Measurements from ENCODE around the gene CLMP. TPM values are rescaled to one million over a fixed set of nuclear protein-coding genes. Genes with fewer than 3 reads are reported as not detected.

The CLMP gene
- polyA plus RNA-seq, 6 donors from 2014 or later: 0.20 to 0.38 (median 0.31) TPM; not detected in 3

- ATAC-seq (ENCODE audit: low read depth in 2 of 2) (no peak), DNase-seq (no peak)
- H3K4me3 Mint-ChIP-seq: no peak overlapping the region
- H3K9me3 Mint-ChIP-seq: peaks cover 0 to 7% (median 0%) of the 10 kb centered on the region in 7 donors
- H3K27ac Mint-ChIP-seq: peak overlapping the region in 1 of 6 donors; percentile 30
- peaks cover 0 to 3% (median 0%) of the 10 kb centered on the region in 3 donors for H3K4me1 Mint-ChIP-seq
- H3K27me3 Mint-ChIP-seq: peaks cover 20 to 44% (median 43%) of the 10 kb centered on the region in 3 donors
- no peaks in the 10 kb centered on the region for H3K36me3 Mint-ChIP-seq
Observed at GRCh38 chr11:123181075-123181474, 14.0 kb downstream of the CLMP start.

DNA sequence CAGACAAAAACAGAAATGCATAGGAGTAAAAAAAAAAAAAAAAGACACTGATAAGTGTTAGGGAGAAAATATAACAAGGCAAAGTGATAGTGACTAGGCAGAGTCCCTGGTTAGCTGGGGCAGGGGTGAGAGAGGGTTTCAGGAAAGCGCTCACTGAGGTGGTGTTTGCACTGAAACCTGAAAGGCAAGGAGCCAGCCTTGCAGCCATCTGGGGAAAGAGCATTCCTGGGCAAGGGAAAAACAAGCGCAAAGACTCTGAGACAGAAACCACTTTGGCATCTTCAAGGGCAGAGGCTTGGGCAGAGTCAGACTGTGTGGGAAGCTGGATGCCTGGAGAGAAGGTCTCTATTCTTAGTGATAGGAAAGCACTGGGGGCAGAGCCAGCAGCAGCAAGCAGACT lies 14.5 kb downstream of the CLMP start:
- no peak for ATAC-seq (ENCODE audit: low read depth in 2 of 2)
- H3K36me3 Mint-ChIP-seq: no peaks in the 10 kb centered on the region

DNA sequence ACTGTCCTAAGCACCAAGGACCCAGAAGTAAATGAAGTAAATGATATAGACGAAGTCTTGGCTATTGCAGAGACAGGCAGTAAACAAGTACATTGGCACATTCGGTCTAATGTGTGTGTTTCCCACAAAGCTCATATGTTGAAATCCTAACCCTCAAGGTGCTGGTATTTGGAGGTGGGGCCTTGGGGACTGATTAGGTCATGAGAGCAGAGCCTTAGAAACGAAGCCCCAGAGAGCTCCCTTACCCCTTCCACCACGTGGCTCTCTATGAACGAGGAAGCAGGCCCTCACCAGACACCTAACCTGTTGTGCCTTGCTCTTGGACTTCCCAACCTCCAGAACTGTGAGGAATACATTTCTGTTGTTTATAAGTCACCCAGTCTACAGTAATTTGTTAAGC lies 14.9 kb downstream of the CLMP start:
- Mint-ChIP-seq H3K27ac (no peak overlapping the region), H3K36me3 (no peaks in the 10 kb centered on the region), H3K4me3 (no peak overlapping the region), H3K9me3 (peaks cover 0 to 7% (median 0%) of the 10 kb centered on the region in 7 donors), H3K27me3 (peaks cover 15 to 39% (median 39%) of the 10 kb centered on the region in 3 donors), H3K4me1 (peaks cover 0 to 3% (median 0%) of the 10 kb centered on the region in 3 donors)
- DNase-seq (no peak), ATAC-seq (ENCODE audit: low read depth in 2 of 2) (no peak)

More for the DNA sequence above, 14.5 kb downstream of the CLMP start:
- Mint-ChIP-seq H3K4me3 (peak overlapping the region in 1 of 8 donors; percentile 30), H3K4me1 (peaks cover 0 to 3% (median 0%) of the 10 kb centered on the region in 3 donors), H3K27ac (peak overlapping the region in 1 of 6 donors; percentile 63), H3K9me3 (peaks cover 0 to 7% (median 0%) of the 10 kb centered on the region in 7 donors), H3K27me3 (peaks cover 15 to 43% (median 43%) of the 10 kb centered on the region in 3 donors)
- no peak for DNase-seq

DNA sequence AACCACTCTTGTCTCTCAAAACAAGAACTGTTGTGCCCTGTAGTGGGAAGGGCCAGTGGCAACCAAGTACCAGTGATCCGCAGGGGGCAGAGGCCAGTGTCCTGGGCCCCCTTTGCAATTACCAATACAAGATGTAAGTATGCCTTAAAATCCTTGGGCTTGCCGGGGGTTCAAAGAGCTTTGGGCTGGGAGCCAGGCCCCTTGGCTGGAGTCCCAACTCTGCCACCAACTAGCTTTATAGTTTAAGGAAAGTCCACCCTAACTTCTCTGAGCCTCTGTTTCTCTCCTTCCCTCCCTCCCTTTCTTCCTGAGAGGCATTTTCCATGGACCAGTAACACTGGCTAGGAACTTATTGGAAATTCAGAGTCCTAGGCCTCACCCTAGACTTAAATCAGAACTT lies 15.5 kb downstream of the CLMP start:
- Mint-ChIP-seq H3K4me1 (no peaks in the 10 kb centered on the region), H3K36me3 (no peaks in the 10 kb centered on the region), H3K4me3 (no peak overlapping the region), H3K27ac (no peak overlapping the region), H3K9me3 (peaks cover 0 to 7% (median 0%) of the 10 kb centered on the region in 7 donors), H3K27me3 (peaks cover 9 to 34% (median 33%) of the 10 kb centered on the region in 3 donors)
- DNase-seq: no peak
- ATAC-seq (ENCODE audit: low read depth in 2 of 2): no peak

DNA sequence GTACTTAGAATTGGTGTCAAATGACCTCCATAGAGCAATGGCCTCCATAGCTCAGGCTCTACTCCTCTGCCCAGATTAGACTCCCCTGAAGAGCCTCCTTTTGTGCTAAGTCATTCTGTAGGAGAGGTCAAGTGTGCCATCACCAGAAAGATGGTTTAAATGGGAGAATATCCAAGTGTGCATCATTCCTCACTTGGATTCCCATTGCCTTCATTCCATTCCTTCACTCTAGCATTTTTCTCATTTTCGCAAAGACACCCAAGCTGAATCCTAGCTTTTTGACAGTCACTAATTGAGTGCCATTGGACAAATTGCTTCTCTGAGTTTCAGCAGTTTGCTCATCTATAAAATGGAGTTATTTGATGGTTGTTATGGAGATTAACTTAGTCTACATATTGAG lies 16.9 kb downstream of the CLMP start:
- Mint-ChIP-seq H3K4me1 (no peaks in the 10 kb centered on the region), H3K27ac (no peak overlapping the region), H3K27me3 (peaks cover 6 to 29% (median 29%) of the 10 kb centered on the region in 3 donors), H3K36me3 (no peaks in the 10 kb centered on the region), H3K4me3 (no peak overlapping the region), H3K9me3 (peaks cover 0 to 7% (median 0%) of the 10 kb centered on the region in 7 donors)
- ATAC-seq (ENCODE audit: low read depth in 2 of 2) (no peak), DNase-seq (no peak)

DNA sequence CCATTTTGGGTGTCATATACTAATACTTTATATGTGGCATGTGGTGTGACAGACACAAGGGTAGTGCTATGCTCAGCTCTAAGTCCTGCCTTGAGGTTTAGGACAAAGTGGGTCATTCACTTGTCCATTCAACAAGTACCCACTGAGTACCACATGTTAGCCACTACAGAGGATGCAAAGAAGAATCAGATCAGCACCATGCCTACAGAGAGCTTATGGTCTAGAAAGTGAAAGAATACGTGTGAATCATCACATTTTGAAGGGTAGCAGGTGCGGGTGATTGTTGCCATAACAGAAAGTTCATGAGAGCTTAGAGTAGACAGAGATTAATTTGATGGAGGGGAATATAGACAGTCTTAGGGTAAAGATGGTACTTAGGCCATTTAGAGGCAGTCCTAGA lies 18.3 kb downstream of the CLMP start:
- Mint-ChIP-seq H3K27ac (no peak overlapping the region), H3K4me3 (no peak overlapping the region), H3K27me3 (peaks cover under 1 to 21% (median 17%) of the 10 kb centered on the region in 3 donors)

DNA sequence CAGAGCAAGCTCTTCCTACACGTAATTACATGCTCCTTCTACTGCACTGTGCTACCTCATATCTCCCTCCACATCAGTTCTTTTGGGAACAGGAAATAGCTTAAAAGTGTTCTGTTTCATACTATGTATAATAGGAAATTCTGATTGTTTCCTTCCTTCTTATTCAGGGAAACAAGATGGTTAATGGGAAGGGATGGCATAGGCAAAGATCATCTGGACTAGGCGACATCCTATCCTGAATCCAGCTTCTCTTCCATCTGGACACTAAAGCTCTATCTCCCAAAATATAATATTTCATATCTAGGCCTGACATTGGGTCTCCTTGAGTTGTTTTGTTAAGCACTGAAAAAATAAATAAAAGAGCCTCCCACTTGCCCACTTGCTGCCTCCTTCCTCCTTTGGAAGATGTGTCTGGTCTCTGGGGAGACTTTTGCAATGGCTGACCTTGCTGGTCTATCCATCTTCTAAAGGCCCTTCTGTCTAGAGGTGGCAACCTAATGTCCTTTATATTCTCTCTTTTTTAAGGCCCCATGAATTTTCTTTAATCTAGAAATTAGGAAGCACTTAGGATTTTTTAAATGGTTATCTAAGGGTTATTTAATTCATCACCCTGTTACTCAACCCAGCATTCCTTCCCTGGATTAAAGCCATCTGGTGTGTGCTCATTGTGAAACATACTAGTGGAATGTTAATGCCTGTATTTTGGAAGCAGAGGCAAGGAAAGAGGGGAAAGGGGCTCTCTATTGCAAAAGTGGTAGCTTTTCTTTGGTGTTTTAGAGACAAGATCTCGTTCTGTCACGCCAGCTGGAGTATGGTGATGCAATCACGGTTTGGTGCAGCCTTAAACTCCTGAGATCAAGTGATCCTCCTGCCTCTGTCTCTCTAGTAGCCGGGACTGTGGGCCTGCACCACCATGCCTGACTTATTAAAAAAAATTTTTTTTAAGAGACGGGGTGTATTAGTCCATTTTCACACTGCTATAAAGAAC lies 20.6 kb downstream of the CLMP start:
- Mint-ChIP-seq H3K27me3 (peaks cover 0 to 10% (median 9%) of the 10 kb centered on the region in 3 donors), H3K4me3 (no peak overlapping the region), H3K9me3 (peaks cover 0 to 2% (median 0%) of the 10 kb centered on the region in 7 donors), H3K27ac (no peak overlapping the region), H3K36me3 (no peaks in the 10 kb centered on the region), H3K4me1 (no peaks in the 10 kb centered on the region)
- ATAC-seq (ENCODE audit: low read depth in 2 of 2): no peak
- no peak for DNase-seq

More for the DNA sequence above, 18.3 kb downstream of the CLMP start:
- Mint-ChIP-seq H3K36me3 (no peaks in the 10 kb centered on the region), H3K9me3 (peaks cover 0 to 7% (median 0%) of the 10 kb centered on the region in 7 donors), H3K4me1 (no peaks in the 10 kb centered on the region)
- DNase-seq (no peak), ATAC-seq (ENCODE audit: low read depth in 2 of 2) (no peak)

DNA sequence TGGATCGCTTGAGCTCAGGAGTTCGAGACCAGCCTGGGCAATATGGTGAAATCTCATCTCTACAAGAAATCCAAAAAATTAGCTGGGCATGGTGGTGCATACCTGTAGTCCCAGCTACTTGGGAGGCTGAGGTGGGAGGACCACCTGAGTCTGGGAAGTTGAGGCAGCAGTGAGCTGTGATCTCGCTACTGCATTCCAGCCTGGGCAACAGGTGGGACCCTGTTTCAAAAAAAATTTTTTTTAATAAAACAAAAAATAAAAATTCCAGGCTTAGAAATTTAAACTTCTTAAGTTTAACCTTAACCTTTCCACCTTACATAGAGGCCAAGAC lies 21.2 kb downstream of the CLMP start:
- H3K36me3 Mint-ChIP-seq: no peaks in the 10 kb centered on the region
- no peaks in the 10 kb centered on the region for H3K9me3 Mint-ChIP-seq
- DNase-seq (no peak), ATAC-seq (ENCODE audit: low read depth in 2 of 2) (no peak)
- no peaks in the 10 kb centered on the region for H3K4me1 Mint-ChIP-seq
- H3K4me3 Mint-ChIP-seq: no peak overlapping the region
- H3K27ac Mint-ChIP-seq: no peak overlapping the region
- peaks cover 0 to 11% (median 7%) of the 10 kb centered on the region in 3 donors for H3K27me3 Mint-ChIP-seq

- Mint-ChIP-seq H3K36me3 (no peaks in the 10 kb centered on the region), H3K27me3 (peaks cover 0 to 17% (median 12%) of the 10 kb centered on the region in 3 donors), H3K27ac (no peak overlapping the region), H3K9me3 (no peaks in the 10 kb centered on the region), H3K4me3 (no peak overlapping the region), H3K4me1 (no peaks in the 10 kb centered on the region)
- DNase-seq (no peak), ATAC-seq (ENCODE audit: low read depth in 2 of 2) (no peak)
Observed at GRCh38 chr11:123173040-123173855, 21.8 kb downstream of the CLMP start.

DNA sequence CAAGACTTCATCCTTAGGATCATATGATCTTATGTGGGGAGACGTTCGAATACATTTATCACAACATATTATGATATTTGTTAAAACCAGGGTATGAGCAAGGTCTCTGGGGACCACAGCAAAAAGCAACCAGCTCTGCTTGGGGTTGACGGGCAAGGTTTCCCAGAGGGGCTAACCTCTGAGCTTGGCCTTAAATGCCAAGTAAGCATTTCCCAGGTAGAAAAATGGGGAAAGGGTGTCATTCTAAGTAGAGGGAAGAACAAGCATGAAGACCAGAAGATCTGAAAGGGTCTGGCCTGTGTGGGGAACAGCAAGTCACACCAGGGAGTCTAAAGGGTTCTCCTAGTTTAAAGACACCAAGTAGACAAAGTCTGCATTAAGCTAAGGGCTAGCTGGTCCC lies 24.1 kb downstream of the CLMP start:
- Mint-ChIP-seq H3K9me3 (no peaks in the 10 kb centered on the region), H3K4me1 (no peaks in the 10 kb centered on the region), H3K4me3 (no peak overlapping the region), H3K27me3 (peaks cover 3 to 12% (median 10%) of the 10 kb centered on the region in 3 donors), H3K27ac (peak overlapping the region in 1 of 6 donors; percentile 75), H3K36me3 (no peaks in the 10 kb centered on the region)
- ATAC-seq (ENCODE audit: low read depth in 2 of 2) (no peak), DNase-seq (no peak)

DNA sequence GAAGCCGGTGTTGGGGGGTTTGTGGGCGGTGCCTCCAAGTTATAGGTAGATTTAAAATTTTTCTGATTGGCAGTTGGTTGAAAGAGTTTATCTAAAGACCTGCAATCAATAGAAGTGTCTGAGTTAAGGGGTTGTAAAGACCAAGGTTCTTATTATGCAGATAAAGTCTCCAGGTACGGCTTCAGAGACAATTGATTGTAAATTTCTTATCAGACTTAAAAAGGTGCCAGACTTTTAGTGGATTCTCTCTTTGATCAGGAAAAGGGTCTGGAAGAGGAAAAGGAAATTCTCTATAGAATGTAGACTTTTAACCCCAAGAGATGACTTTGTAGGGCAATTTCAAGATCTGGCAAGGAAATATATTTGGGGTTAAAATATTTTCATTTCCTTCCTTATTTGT lies 25.2 kb downstream of the CLMP start:
- no peak for DNase-seq
- Mint-ChIP-seq H3K4me1 (no peaks in the 10 kb centered on the region), H3K9me3 (no peaks in the 10 kb centered on the region), H3K36me3 (no peaks in the 10 kb centered on the region), H3K27me3 (peaks cover 3 to 12% (median 10%) of the 10 kb centered on the region in 3 donors), H3K27ac (no peak overlapping the region), H3K4me3 (no peak overlapping the region)
- ATAC-seq (ENCODE audit: low read depth in 2 of 2): no peak

- no peak for ATAC-seq (ENCODE audit: low read depth in 2 of 2)
- DNase-seq: no peak
- H3K27ac Mint-ChIP-seq: no peak overlapping the region
- peaks cover 3 to 12% (median 10%) of the 10 kb centered on the region in 3 donors for H3K27me3 Mint-ChIP-seq
- H3K36me3 Mint-ChIP-seq: no peaks in the 10 kb centered on the region
- no peak overlapping the region for H3K4me3 Mint-ChIP-seq
- H3K4me1 Mint-ChIP-seq: no peaks in the 10 kb centered on the region
- no peaks in the 10 kb centered on the region for H3K9me3 Mint-ChIP-seq
Observed at GRCh38 chr11:123168955-123169484, 26.0 kb downstream of the CLMP start.

GRCh38 chr11:123168241-123168640 lies 26.8 kb downstream of the CLMP start:
- DNase-seq (no peak), ATAC-seq (ENCODE audit: low read depth in 2 of 2) (no peak)
- Mint-ChIP-seq H3K27ac (no peak overlapping the region), H3K4me1 (no peaks in the 10 kb centered on the region), H3K4me3 (no peak overlapping the region), H3K27me3 (peaks cover 3 to 12% (median 10%) of the 10 kb centered on the region in 3 donors), H3K9me3 (no peaks in the 10 kb centered on the region), H3K36me3 (no peaks in the 10 kb centered on the region)
